HG03159 (cell line): ENCODE measurements around the gene MAFB.

Experiments
- ATAC-seq: cut with Tn5 transposase; IDR thresholded peaks from one replicate; pipeline ENCODE4 v1.9.1; 2021; ENCODE audit warnings: mild to moderate bottlenecking, moderate library complexity; ENCODE audit not compliant: unreplicated experiment

MAFB gene

GRCh38 chr20:40635971-40636370, 53.1 kb downstream of the MAFB start:
- no peak for ATAC-seq
